ENCODE measurements around the gene SHQ1.

The SHQ1 gene

GRCh38 chr3:72888546-72889309, 40.5 kb upstream of the SHQ1 start:
- FAIRE-seq (no peak), DNase-seq (ENCODE audit: insufficient read length) (no peak)
- TF ChIP-seq POLR2AphosphoS5 (IDR thresholded peaks at IDR 0.05; ENCODE audit: low read depth, low read length) (no peak), TAF1 (IDR thresholded peaks at IDR 0.05; ENCODE audit: borderline replicate concordance, low read depth, low read length) (no peak), POLR2A (IDR thresholded peaks at IDR 0.05; ENCODE audit: low read depth, low read length) (no peak)

GRCh38 chr3:72887705-72888545, 39.7 kb upstream of the SHQ1 start, which contains the start of gene GXYLT2:
Gene GXYLT2, plus strand, starts transcription at chr3:72888046. Its CDS starts 188 bp downstream, at chr3:72888234.
- DNase-seq (ENCODE audit: insufficient read length) (peak; percentile 33), FAIRE-seq (no peak)
- TF ChIP-seq POLR2AphosphoS5 (IDR thresholded peaks at IDR 0.05; ENCODE audit: low read depth, low read length) (no peak), POLR2A (IDR thresholded peaks at IDR 0.05; ENCODE audit: low read depth, low read length) (no peak), TAF1 (IDR thresholded peaks at IDR 0.05; ENCODE audit: borderline replicate concordance, low read depth, low read length) (no peak)

DNA sequence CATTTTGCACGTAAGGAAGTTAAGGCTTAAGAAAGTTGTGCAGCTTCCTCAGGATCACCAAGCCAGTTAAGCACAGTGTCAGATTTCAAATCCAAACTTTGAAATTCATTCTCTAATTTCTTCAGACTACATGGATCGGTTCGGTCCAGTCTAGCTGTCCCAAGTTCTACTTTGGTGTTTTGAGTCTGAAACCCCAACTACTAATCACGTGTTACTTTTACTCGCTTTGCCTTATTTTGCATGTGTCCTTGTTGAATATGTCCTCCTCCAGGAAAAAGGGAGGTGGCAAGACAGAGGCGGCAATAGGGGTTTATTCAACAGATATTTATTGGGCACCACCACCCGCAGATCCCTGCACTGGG, 39.1 kb upstream of the SHQ1 start:
- no peak for DNase-seq (ENCODE audit: insufficient read length)
- no peak for TF ChIP-seq POLR2AphosphoS5 (IDR thresholded peaks at IDR 0.05; ENCODE audit: low read depth, low read length)
- peak; percentile 56 for FAIRE-seq

DNA sequence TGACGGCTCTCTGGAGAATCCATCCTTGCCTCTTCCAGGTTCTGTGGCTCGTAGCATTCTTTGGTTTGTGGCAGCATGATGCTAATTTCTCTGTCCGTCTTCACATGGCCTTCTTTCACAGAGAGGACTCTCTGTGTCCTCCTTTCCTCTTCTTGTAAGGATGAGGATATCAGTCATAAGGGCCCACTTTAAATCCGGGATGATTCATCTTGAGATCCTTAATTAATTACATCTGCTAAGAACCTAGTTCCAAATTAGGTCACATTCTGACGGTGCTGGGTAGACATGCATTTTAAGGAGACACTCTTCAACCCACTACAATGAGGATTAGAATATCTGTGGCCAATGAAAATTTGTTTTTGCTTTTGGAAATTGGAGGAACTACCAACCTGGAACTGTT, 23.9 kb upstream of the SHQ1 start:
- no peak for FAIRE-seq
- TF ChIP-seq TAF1 (IDR thresholded peaks at IDR 0.05; ENCODE audit: borderline replicate concordance, low read depth, low read length) (no peak), POLR2A (IDR thresholded peaks at IDR 0.05; ENCODE audit: low read depth, low read length) (no peak), POLR2AphosphoS5 (IDR thresholded peaks at IDR 0.05; ENCODE audit: low read depth, low read length) (no peak)
- no peak for DNase-seq (ENCODE audit: insufficient read length)

- DNase-seq (ENCODE audit: insufficient read length): no peak
- no peak for FAIRE-seq
- TF ChIP-seq TAF1 (IDR thresholded peaks at IDR 0.05; ENCODE audit: borderline replicate concordance, low read depth, low read length): no peak
- TF ChIP-seq POLR2AphosphoS5 (IDR thresholded peaks at IDR 0.05; ENCODE audit: low read depth, low read length): no peak
- TF ChIP-seq POLR2A (IDR thresholded peaks at IDR 0.05; ENCODE audit: low read depth, low read length): no peak
Observed at GRCh38 chr3:72862314-72863090, 14.3 kb upstream of the SHQ1 start.

GRCh38 chr3:72860846-72861245, 12.6 kb upstream of the SHQ1 start:
- DNase-seq (ENCODE audit: insufficient read length) (no peak), FAIRE-seq (no peak)
- TF ChIP-seq TAF1 (IDR thresholded peaks at IDR 0.05; ENCODE audit: borderline replicate concordance, low read depth, low read length) (no peak), POLR2A (IDR thresholded peaks at IDR 0.05; ENCODE audit: low read depth, low read length) (no peak), POLR2AphosphoS5 (IDR thresholded peaks at IDR 0.05; ENCODE audit: low read depth, low read length) (no peak)

DNA sequence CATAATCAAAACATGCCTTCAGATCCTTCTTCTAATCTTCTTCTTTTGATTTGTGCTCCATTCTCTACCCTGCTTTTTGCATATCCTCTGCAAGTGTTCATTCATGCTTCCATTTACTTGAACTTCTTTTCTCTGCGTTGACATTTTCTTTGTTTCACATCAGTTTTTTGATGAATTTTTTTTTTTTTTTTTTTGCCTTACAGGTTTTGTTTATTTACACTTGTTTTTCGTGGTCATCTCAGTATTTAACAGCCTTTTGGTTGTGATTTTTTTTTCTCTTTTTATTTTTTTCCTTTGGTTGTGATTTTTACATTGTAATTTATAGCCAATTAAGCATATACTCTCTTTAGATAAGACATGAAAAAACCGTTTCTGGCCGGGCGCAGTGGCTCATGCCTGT, 11.8 kb upstream of the SHQ1 start:
- DNase-seq (ENCODE audit: insufficient read length) (no peak), FAIRE-seq (no peak)
- TF ChIP-seq TAF1 (IDR thresholded peaks at IDR 0.05; ENCODE audit: borderline replicate concordance, low read depth, low read length) (no peak), POLR2AphosphoS5 (IDR thresholded peaks at IDR 0.05; ENCODE audit: low read depth, low read length) (no peak), POLR2A (IDR thresholded peaks at IDR 0.05; ENCODE audit: low read depth, low read length) (no peak)

DNA sequence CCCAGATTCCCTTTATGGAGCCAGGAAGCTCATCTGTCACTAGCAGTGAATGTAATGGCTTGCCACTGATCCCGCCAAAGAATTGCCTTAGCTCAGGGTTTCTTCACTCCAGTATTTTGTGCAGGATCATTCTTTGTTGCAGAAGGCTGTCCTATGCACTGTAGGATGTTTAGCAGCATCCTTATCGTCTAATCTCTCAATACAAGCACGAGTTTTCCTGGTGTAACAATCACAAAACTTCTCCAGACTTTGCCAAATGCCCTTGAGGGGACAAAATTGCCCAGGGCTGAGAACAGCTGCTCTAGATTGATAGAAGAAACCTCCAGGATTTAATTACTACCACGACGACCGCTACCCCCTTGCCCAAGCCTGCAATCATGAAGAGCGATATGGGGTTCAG, 6.8 kb upstream of the SHQ1 start:
- FAIRE-seq (no peak), DNase-seq (ENCODE audit: insufficient read length) (no peak)
- TF ChIP-seq POLR2A (IDR thresholded peaks at IDR 0.05; ENCODE audit: low read depth, low read length) (no peak), POLR2AphosphoS5 (IDR thresholded peaks at IDR 0.05; ENCODE audit: low read depth, low read length) (no peak), TAF1 (IDR thresholded peaks at IDR 0.05; ENCODE audit: borderline replicate concordance, low read depth, low read length) (no peak)

GRCh38 chr3:72848703-72849081, 447 bp upstream of the SHQ1 start:
- DNase-seq (ENCODE audit: insufficient read length): no peak
- TF ChIP-seq POLR2A (IDR thresholded peaks at IDR 0.05; ENCODE audit: low read depth, low read length) (no peak), POLR2AphosphoS5 (IDR thresholded peaks at IDR 0.05; ENCODE audit: low read depth, low read length) (no peak), TAF1 (IDR thresholded peaks at IDR 0.05; ENCODE audit: borderline replicate concordance, low read depth, low read length) (no peak)
- FAIRE-seq: peak; percentile 67

GRCh38 chr3:72847282-72847681, 963 bp downstream of the SHQ1 start:
- TF ChIP-seq TAF1 (IDR thresholded peaks at IDR 0.05; ENCODE audit: borderline replicate concordance, low read depth, low read length) (no peak), POLR2AphosphoS5 (IDR thresholded peaks at IDR 0.05; ENCODE audit: low read depth, low read length) (no peak), POLR2A (IDR thresholded peaks at IDR 0.05; ENCODE audit: low read depth, low read length) (no peak)
- FAIRE-seq: peak; percentile 50
- DNase-seq (ENCODE audit: insufficient read length): no peak

DNA sequence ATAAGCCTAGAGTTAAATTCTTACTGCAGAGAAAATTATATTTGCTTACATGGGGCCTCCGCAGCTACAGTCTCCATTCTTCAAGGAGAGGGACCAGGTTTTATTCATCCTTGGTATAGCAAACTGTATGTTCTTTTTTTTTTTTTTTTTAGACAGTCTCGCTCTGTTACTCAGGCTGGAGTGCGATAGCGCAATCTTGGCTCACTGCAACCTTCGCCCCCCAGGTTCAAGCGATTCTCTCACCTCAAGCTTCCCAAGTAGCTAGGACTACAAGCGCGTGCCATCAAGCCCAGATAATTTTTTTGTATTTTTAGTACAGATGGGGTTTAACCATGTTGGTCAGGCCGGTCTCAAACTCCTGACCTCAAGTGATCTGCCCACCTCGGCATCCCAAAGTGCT, 2.1 kb downstream of the SHQ1 start:
- no peak for FAIRE-seq
- TF ChIP-seq POLR2A (IDR thresholded peaks at IDR 0.05; ENCODE audit: low read depth, low read length): no peak
- no peak for TF ChIP-seq TAF1 (IDR thresholded peaks at IDR 0.05; ENCODE audit: borderline replicate concordance, low read depth, low read length)
- TF ChIP-seq POLR2AphosphoS5 (IDR thresholded peaks at IDR 0.05; ENCODE audit: low read depth, low read length): no peak
- DNase-seq (ENCODE audit: insufficient read length): no peak

Measured in GM12892 (cell line).